ENCODE data around the gene SLC16A3. TPM values are rescaled to one million over a fixed set of nuclear protein-coding genes. Genes with fewer than 3 reads are reported as not detected.

Gene SLC16A3
- total RNA-seq, 1 donor from 2014 or later: 21.0 TPM

- H3K36me3 Mint-ChIP-seq: peaks cover 27% of the 10 kb centered on the region
- Histone ChIP-seq H2AFZ (replicated peaks) (no peak overlapping the region), H3K36me3 (peaks cover under 1% of the 10 kb centered on the region), H3K79me2 (ENCODE audit: low read depth) (peaks cover 52% of the 10 kb centered on the region), H3K4me2 (no peak overlapping the region), H3K27ac (no peak overlapping the region), H3K4me3 (no peak overlapping the region), H3K27me3 (no peaks in the 10 kb centered on the region), H4K20me1 (ENCODE audit: low read depth) (peaks cover 98% of the 10 kb centered on the region), H3K9ac (no peak overlapping the region), H3K9me3 (ENCODE audit: low read depth) (no peaks in the 10 kb centered on the region), H3F3A (ENCODE audit: low read depth) (peaks cover 4% of the 10 kb centered on the region), H3K4me1 (no peaks in the 10 kb centered on the region)
- no peak overlapping the region for H3K4me3 Mint-ChIP-seq
- no peak overlapping the region for H3K27ac Mint-ChIP-seq
- peaks cover 5% of the 10 kb centered on the region for H3K27me3 Mint-ChIP-seq (ENCODE audit: insufficient read depth, low read depth)
- H3K4me1 Mint-ChIP-seq: peaks cover 10% of the 10 kb centered on the region
- H3K9me3 Mint-ChIP-seq: no peaks in the 10 kb centered on the region
- no peak for DNase-seq (ENCODE audit: low spot score)
- TF ChIP-seq CTCF (IDR thresholded peaks at IDR 0.05): no peak
- no peak for TF ChIP-seq EZH2 (IDR thresholded peaks at IDR 0.05)
- no peak for TF ChIP-seq EZH2phosphoT487 (IDR thresholded peaks at IDR 0.05)
These were observed 17.2 kb downstream of the SLC16A3 start for GRCh38 chr17:82246040-82246364.

GRCh38 chr17:82246365-82247181 lies 17.7 kb downstream of the SLC16A3 start:
- H3K27ac Mint-ChIP-seq: no peak overlapping the region
- no peak for DNase-seq (ENCODE audit: low spot score)

GRCh38 chr17:82247182-82247823 lies 18.5 kb downstream of the SLC16A3 start:
- peaks cover 98% of the 10 kb centered on the region for H4K20me1 ChIP-seq (ENCODE audit: low read depth)
- peaks cover 7% of the 10 kb centered on the region for H3K36me3 ChIP-seq
- no peak overlapping the region for H3K27ac Mint-ChIP-seq

More at GRCh38 chr17:82246365-82247181, 17.7 kb downstream of the SLC16A3 start:
- Mint-ChIP-seq H3K9me3 (no peaks in the 10 kb centered on the region), H3K36me3 (peaks cover 31% of the 10 kb centered on the region), H3K4me3 (no peak overlapping the region), H3K4me1 (peaks cover 10% of the 10 kb centered on the region), H3K27me3 (ENCODE audit: insufficient read depth, low read depth) (peaks cover 5% of the 10 kb centered on the region)
- Histone ChIP-seq H3K4me3 (no peak overlapping the region), H3K27ac (no peak overlapping the region), H3F3A (ENCODE audit: low read depth) (peaks cover 9% of the 10 kb centered on the region), H2AFZ (replicated peaks) (no peak overlapping the region), H4K20me1 (ENCODE audit: low read depth) (peaks cover 98% of the 10 kb centered on the region), H3K4me1 (no peaks in the 10 kb centered on the region), H3K27me3 (no peaks in the 10 kb centered on the region), H3K9ac (no peak overlapping the region), H3K4me2 (no peak overlapping the region), H3K79me2 (ENCODE audit: low read depth) (peaks cover 58% of the 10 kb centered on the region), H3K9me3 (ENCODE audit: low read depth) (no peaks in the 10 kb centered on the region), H3K36me3 (peaks cover 6% of the 10 kb centered on the region)
- TF ChIP-seq EZH2phosphoT487 (IDR thresholded peaks at IDR 0.05) (no peak), CTCF (IDR thresholded peaks at IDR 0.05) (no peak), EZH2 (IDR thresholded peaks at IDR 0.05) (no peak)

More at GRCh38 chr17:82247182-82247823, 18.5 kb downstream of the SLC16A3 start:
- H3F3A ChIP-seq (ENCODE audit: low read depth): peaks cover 9% of the 10 kb centered on the region
- no peak for DNase-seq (ENCODE audit: low spot score)
- peaks cover 36% of the 10 kb centered on the region for H3K36me3 Mint-ChIP-seq
- no peak overlapping the region for H3K27ac ChIP-seq
- no peak overlapping the region for H2AFZ ChIP-seq (replicated peaks)
- no peaks in the 10 kb centered on the region for H3K27me3 ChIP-seq
- H3K4me1 ChIP-seq: no peaks in the 10 kb centered on the region
- peaks cover 7% of the 10 kb centered on the region for H3K27me3 Mint-ChIP-seq (ENCODE audit: insufficient read depth, low read depth)
- H3K9ac ChIP-seq: no peak overlapping the region
- no peak overlapping the region for H3K4me3 ChIP-seq
- H3K79me2 ChIP-seq (ENCODE audit: low read depth): peaks cover 65% of the 10 kb centered on the region
- H3K9me3 ChIP-seq (ENCODE audit: low read depth): no peaks in the 10 kb centered on the region
- H3K4me2 ChIP-seq: no peak overlapping the region
- peaks cover 2% of the 10 kb centered on the region for H3K9me3 Mint-ChIP-seq
- no peak for TF ChIP-seq CTCF (IDR thresholded peaks at IDR 0.05)
- no peak for TF ChIP-seq EZH2phosphoT487 (IDR thresholded peaks at IDR 0.05)
- peaks cover 10% of the 10 kb centered on the region for H3K4me1 Mint-ChIP-seq
- H3K4me3 Mint-ChIP-seq: no peak overlapping the region

All from neural progenitor cell (in vitro differentiated cells).